OCI-M2 (cell line): ENCODE data around the gene GRM2.

Experiments used
- DNase-seq: peaks from one replicate; lab custom pipeline; 2025; ENCODE audit not compliant: unreplicated experiment; lab: John Stamatoyannopoulos, UW

Gene GRM2

DNA sequence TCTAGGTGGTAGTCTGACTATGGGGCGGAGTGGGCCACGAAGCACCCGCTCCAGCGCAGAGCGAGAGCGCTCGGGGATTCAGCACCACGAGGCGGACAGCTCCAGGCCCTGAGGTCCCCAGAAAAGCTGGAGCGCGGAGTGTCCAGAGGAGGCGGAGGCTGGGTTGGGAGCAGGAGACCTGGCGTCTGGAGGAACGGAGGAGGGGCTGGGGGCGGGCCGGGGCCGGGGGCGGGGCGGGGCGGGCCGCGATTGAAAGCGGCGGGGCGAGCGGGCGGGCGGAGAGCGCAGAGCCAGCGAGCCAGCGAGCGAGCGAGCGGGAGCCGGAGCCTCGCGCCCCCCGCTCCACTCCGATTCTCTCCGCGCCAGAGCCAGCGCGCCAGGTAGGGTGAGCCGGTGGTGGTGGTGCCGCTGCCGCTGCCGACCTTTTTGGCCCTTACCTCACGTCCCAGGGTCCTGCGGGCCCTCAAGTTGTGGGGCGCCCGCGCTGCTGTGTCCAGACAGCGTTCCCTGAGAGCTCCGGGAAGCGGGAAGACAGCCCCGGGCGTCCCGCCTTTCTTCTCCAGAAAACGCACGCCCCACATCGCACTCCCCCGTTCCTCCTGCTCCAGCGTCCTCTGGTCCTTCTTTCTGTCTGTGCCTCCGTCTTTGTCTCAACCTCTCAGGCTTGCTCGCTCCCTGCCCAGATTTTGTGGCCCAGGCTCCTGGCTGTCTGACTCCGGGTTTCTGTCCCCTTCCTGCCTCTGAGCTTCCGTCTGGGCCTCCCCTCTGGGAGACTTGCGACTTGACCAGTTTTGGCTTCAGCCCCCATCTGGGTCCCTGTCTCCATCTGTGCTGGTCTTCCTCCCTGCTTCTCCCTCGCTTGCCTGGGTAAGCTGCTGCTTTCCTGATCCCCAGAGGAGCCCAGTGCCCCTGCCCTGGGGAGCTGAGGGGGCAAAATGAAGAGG lies at the start of gene GRM2:
Gene GRM2, plus strand, starts transcription at position 281 of the 944 bp plus-strand sequence. CDS start 1,916 bp downstream, outside the sequence.
- no peak for DNase-seq

DNA sequence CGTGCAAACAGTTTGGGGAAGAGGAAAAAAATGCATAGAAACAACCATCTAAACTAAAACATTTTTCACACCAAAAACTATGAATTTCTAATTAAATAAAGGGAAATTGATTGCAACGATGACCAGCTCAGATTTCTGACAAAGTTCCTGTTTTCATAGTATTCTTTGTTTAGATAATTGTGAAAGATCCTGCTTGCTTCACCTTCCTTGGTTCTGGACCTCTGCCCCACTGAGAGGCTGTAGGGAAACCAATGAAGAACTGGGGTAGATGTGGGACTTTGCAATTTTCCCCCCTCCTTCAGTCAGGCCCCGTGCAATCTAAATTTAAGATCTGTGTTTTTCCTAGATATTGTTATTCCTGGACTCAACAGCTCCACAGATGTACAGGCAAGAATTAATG lies 49.6 kb upstream of the GRM2 start:
- no peak for DNase-seq

DNA sequence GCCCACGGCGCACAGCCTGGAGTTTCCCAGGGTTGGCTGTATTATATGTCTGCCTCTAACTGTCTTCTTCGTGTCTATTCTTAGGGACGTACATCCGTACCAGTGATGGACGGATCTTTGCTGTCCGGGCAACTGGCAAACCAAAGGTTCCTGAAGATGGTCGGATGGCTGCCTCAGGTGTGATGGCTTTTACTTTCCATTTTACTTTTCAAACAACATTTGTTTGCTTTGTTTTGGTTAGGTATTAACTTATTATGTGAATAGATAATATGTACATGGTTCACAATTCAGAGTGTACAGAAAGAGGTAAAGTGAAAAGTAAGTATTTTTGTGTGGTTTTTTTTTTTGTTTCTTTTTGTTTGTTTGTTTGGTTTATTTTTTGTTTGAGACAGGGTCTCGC lies 46.9 kb upstream of the GRM2 start:
- no peak for DNase-seq

DNA sequence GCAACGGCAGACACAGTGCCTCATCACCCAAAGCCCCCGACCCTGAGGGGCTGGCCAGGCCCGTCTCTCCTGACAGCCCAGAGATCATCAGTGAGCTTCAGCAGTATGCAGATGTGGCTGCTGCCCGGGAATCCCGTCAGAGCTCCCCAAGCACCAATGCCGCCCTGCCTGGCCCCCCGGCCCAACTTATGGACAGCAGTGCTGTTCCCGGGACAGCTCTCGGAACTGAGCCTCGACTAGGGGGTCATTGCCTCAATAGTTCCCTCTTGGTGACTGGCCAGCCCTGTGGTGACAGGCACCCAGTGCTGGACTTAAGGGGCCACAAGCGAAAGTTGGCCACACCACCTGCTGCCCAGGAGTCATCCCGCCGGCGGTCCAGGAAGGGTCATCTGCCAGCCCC lies 44.4 kb upstream of the GRM2 start:
- no peak for DNase-seq

DNA sequence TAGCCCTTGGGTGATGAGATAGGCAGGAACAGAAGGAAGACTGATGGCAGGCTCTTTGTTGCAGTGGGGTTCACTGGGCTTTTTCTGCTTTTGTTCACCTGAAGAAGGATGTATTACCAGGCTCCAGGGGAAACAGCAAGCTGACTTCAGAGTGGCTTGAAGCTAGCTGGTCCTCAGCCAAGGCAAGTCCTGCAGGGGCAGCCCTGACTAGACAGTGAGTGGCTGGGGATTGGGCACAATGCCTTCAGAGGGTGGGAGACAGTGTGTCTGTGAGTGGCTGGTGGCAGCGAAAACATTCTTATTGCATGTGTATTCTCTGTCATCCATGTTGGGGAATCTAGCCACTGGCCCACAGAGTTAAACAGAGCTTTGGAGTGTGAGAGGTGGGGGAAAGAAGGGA lies 38.1 kb upstream of the GRM2 start:
- no peak for DNase-seq

DNA sequence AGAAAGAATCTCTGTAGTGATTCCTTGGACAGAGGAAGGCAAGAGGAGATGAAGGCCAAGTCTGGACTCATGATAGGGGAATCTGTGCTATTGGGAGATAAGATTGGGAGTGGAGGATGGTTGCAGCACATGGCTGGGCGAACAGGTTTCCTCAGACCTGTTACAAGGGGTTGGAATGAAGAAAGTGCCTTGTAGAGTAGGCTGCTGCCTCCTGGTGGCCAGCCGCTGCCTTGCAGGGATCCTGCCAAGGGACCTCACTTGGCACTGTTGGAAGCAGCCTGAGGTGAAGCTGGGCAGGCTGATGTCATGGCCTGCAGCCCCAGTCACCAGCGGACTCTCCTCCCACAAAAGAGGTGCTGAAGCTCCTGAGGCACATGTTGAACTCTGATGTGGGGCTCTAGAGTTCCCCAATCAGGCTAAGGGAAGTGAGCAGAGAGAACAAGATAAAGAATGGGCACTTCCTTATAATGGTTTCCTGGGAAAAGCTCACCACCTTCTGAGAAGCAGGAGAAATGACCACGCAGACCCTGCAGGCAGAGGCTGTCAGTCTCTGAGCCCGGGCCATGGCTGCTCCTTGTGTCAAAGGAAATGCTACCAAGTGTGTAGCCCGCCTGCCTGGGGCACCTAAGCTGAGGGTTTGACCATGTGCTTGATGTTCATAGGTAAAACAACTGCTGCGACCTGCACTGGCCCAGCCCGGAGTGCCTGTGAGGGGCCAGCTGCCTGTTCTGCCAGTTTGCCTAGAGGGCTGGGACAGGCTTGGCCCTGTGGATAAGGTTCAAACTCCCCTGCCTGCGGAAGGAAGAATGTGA lies 37.4 kb upstream of the GRM2 start:
- peak; percentile 25 for DNase-seq

DNA sequence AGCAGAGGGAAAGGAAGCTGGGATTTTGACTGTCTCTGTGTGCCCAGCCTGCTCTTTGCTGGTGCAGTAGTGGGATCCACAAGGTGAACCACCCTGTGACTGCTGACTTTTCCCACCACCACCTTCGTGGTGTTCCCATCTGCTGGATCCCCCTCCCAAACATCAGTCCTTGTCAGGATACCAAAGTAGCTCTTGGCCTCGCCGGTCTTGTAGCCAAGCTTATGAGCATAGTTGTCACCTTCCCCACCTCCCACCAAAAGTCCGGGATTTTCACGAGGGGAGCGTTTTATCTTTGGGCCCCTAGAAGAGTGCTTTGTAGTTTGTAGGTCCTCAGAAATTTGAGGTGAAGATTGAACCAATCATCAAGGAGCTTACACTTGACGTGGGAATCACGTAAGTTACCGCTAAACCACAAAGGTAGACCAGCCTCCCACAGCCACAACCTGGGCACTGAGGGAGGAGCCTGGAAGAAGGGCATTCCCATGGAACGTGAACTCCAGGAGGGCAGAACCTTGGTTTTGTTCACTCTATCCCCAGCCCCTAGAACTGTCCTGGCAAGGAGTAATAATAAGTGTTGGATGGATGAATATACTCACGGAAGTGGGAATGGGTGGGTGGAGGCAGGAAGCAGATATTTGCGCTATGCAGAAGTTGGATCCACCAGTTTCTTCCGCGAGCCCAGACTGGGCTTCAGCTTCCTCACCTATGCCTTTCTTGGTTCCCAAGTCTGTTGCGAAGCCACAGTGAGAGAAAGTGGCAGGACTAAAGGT lies 36.6 kb upstream of the GRM2 start:
- no peak for DNase-seq

DNA sequence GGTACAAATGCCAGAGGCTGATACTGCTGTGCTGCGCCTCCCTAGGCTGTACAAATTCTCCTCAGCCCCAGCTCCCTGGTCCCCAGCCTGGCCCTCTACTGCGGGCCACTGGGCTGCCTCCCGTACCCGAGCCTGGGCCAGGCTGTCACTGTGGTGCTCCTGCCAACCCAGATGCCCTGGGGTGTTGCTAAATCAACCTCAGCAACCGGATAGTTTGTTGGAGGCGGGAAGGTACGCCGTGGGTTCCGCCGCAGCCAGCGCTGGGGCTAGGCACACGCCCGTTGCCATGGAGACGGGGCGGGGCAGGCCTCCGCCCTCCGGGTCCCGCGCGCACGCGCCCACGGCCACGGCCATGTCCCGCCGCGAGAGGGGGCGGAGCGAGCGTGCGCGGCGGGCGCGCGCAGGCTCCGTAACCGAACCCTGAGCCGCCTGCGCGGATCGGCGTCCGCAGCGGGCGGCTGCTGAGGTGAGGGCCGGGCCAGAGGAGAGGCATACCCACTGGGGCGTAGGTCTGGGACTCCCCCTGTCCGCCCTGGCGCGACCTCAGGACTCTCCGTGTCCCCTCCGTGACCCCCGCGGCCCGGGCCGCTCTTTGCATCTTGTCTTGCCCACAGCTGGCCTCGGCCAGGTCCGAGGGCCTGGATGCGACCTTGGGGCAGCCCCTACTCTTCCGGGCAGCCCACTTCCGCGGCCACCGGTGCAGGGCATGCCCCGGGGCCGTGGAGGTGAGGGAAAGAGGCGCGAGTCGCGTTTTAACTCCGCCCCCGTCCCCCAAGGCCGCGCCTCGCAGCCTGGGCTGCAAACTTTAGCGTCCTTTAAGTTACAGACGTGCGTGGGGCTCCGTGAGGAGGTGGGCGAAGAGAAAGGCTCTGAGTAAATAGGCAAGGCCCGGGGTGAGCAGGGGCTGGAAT lies 35.8 kb upstream of the GRM2 start, which contains the start of gene TEX264:
Gene TEX264, plus strand, starts transcription at position 430 of the 911 bp plus-strand sequence. CDS start 3,053 bp downstream, outside the sequence.
- DNase-seq: no peak

DNA sequence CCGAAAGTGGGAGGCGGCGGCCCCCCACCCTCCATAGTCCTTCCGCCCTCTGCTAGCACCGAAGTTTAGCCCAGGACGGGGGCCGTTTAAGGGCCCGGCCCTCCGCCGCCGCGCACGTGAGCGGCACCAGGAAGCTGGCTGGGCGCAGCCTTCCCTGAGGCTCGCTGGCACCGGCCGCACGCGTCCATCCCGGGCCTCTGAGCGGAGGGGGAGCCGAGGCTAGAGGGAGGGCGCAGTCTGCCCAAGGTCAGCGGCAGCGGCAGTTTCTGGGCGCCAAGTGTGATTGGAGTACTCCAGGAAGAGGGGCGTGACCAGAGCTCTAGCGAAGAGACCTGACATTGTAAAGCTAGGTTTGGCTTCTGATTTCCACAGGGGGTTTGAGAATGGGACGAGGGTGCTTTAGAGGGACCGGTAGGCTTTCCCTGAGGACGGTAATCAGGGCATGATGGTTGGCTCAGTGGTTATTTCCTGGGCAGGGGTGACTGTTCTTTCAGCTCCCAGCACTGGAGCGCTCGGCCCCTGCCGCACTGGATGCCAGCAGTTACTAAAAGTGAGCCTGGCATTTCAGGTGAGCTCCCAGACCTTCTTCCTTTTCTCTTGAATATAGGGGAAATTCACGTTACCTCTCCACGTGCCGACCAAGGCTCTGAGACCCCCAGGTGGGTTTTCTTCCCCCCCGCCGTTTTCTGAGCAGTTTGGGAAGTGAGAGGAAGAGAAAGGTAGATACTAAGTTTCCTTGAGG lies 35.0 kb upstream of the GRM2 start:
- DNase-seq: no peak

DNA sequence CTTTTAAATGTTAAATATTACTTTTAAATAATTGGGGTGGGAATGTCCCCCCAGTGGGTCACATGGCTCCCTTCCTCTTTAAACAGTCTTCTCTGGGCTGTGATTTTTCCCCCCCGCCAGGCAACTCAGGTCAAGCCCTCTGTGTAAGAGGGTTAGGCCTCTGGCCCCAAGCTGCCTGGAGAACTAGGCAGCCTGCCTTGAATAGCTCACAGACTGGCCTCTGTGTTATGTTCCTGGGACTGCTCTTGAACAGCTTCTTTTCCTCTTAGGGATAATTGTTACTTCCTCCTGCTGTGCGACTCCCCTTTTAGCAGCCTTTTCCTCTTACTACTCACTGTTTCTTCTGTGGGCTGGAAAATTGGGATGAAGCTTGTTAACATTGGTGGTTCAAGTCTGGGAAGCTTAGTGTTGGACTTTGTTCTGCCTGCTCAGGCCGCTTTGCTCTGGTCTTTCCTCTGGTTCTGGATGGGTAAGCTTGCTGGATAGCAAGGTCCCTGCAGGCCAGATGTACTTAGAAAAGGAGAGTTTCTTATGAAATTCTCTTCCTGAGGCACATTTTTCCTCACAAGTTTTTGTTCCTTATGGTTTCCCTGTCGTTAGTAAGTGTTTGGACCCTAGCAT lies 33.6 kb upstream of the GRM2 start:
- DNase-seq: no peak

DNA sequence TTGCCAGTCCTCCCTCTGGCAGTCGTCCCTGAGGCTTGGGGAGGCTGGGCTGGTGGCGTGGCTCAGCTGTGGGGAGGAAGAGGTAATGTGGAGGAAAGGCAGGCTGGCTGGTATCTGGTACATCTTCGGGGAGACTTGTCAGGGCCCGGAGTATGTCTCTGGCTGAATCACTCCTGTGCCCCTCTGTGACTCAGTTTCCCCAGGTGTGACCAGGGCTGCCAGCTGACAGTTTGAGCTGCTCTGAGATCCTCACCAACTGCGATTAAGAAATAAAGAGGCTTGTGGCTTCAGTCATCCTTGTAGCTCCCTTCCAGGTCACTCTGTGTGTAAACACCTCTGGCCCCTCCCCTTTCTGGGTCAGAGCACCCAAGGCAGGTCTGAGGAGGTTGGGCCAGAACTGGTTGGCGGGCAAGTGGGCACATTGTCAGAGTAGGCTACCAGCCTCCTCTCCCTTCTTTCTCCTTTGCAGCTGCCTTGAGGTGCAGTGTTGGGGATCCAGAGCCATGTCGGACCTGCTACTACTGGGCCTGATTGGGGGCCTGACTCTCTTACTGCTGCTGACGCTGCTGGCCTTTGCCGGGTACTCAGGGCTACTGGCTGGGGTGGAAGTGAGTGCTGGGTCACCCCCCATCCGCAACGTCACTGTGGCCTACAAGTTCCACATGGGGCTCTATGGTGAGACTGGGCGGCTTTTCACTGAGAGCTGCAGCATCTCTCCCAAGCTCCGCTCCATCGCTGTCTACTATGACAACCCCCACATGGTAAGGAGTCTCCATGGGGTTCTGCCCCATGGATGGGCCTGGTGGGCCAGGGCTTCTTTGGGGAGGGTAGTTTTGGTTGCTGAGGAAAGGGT lies 32.8 kb upstream of the GRM2 start:
- DNase-seq: no peak

DNA sequence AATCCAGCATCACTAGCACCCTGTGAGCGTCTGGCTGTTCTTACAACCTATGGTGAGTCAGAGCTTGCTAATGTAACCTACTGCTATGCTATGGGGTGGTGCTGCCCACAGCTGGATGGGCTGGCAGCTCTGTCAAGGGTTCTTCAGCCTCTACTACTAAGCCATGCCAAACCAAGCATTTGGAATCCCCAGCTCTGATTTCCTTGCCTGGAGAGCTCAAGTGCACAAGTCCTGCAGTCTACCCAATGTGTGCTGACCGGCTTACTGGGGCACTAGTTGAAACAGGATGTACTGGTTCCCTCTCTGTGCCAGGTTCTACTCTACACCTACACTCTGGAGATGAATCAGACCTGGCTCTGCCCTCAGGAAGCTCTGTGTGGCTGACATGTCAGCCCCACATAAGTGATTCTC lies 31.7 kb upstream of the GRM2 start:
- no peak for DNase-seq

DNA sequence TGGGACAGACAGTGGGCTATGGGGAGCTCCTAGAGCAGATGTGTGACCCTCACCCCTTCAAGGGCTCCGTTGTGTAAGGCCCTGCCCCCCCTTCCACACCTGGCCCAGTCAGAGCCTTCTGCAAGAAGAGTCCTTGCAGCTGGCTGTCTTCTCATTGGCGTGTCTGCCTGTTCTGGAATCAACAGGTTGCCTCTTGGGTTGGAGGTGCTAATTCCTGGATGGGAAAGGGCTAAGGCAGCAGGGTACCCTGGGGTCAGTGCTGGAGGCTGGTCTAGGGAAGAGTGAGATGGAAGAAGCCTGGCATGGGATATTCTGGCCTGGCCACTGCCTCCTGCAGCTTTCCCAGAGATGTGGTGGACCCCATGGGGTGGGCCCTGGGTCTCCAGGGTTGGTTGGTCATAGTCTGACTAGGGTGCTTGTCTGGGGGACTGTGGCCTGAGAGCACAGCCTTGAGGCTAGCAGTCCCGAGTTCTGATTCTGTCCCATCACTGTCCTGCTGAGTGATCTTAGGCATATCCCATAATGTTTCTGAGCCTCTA lies 30.7 kb upstream of the GRM2 start:
- DNase-seq: no peak

DNA sequence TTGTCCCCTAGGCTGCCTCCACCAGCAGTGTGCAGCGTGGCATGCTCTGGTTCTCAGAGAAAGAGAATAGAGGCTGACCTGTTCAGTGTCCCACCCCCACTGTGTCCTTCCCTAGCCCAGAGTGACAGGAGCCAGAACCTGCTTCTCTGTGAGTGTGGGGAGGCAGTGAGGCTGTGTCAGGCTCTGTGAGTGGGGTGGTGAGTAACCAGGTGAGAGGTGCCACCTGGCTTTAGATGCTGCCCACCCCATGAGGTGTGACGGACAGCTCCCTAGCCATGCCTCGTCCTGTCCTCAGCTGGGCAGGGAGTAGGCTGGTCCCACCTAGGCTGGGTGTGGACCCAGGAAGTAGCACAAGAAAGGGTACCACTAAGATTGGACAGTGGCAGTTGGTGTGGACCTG lies 29.5 kb upstream of the GRM2 start:
- no peak for DNase-seq

DNA sequence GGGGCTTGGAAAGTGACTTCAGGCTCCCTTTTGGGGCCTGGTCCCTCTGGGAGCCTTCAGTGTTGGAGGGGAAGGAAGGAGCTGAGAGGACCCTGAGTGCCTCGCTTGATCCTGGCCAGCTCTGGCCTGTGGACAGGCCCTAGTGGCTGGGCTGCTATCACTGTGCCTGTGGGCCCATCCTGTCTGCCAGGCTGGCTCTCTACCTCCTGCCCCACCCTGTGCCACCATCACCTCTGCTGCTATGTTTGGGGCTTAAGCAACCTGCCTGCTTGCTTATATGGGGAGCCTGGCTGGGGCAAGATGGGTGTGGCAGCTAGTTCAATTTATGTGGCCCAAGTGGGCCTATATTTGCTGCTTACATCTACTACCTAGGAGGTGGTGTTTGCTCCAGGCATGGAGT lies 28.7 kb upstream of the GRM2 start:
- DNase-seq: no peak

DNA sequence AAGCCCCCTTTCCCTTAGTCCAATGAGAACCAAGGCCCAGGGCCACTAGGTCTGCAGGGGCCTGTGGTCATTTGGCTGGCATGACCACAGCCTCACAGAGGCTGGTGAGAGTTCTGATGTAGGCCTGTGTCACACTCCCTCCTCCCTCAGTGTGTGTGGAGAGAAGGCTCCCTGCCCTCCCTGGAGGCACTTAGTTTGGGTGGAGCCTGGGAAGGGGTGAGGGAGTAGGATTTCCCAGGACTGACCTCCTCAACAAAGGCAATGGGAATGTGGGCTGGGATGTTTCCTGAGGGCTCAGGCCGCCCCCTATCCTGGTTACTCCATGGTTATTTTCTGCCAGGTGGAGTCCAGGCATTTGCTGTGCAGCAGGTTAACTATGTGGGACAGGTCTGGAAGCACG lies 28.2 kb upstream of the GRM2 start:
- DNase-seq: no peak

DNA sequence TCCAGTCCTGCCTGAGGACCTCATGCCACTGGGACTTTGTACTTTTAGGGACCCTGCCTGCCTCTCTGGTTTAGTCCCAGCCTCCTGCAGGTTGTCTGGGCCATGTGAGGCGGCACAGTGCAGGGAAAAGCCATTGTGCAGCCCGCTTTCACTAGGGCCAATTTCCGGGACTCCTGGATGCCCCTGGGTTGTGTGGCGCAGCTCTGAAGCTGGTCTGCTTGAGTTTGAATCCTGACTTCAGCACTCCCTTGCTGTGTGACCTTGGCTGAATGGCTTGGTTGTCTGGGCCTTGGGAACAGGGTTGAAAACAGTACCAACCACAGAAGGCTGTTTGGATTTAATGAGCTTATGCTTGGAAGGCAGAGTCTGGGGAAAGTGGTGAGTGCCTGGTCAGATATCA lies 27.6 kb upstream of the GRM2 start:
- no peak for DNase-seq

DNA sequence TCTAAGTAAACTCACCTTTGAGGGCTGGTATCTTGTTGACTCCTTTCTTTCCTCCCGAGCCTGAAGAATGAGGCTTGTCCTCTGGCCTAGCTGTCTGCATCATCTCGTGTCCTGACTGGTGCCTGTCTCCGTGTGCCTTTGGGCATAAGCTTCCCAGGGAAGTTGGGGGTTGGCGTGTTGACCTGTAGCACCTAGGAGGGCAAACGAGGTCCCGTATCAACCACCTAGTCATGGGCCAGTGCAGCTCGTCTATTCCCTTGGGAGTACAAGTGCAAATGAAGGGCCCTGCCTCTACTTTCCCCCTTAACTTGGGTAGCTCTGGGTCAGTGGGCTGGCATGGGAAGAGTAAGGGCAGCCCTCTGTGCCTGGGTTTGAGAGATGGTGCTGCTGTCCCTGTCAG lies 27.1 kb upstream of the GRM2 start:
- no peak for DNase-seq
